Cardiac septum (tissue), 1 donor: ENCODE data around the gene BRAT1. TPM values are rescaled to one million over a fixed set of nuclear protein-coding genes. Genes with fewer than 3 reads are reported as not detected.
"Not testable (repeated sequence)": the region's sequence is repeated elsewhere in the genome, so short reads cannot be mapped to it uniquely, and the experiment has no call there.

ENCODE experiments used
- DNase-seq: peaks from one replicate; pipeline ENCODE4 v3.0.0-alpha.2; 2020; ENCODE audit warnings: low spot score
- intact Hi-C: fragments of 100-400 bp; cut with DNase I; formaldehyde crosslinking; loops from one replicate; pipeline ENCODE4 v1.14.0; 2022
- long read RNA-seq: library from polyadenylated mRNA; unstranded; transcript quantifications from one replicate; pipeline ENCODE4 v2.0.0, GENCODE V29; 2021
- total RNA-seq: library from RNA; stranded (reverse); fragmentation: NEBNext Ultra II Directional; extraction: Animal tissue kit (Norgen Biotek cat#: 25700); gene quantifications from one replicate; pipeline ENCODE4 v1.2.1, GENCODE V29; 2021
- donor health status: DM: no; HTN: no; CAD: no.

The BRAT1 gene
- 12.8 TPM for total RNA-seq
- long read RNA-seq, transcript BRAT1-201 (14 exons, 2,915 nt), result major isoform, 36 of 100 reads
- long read RNA-seq, partial matches to known transcripts, result 30 of 100 reads
- long read RNA-seq, other reads (novel, unspliced or antisense), result 34 of 100 reads

DNA sequence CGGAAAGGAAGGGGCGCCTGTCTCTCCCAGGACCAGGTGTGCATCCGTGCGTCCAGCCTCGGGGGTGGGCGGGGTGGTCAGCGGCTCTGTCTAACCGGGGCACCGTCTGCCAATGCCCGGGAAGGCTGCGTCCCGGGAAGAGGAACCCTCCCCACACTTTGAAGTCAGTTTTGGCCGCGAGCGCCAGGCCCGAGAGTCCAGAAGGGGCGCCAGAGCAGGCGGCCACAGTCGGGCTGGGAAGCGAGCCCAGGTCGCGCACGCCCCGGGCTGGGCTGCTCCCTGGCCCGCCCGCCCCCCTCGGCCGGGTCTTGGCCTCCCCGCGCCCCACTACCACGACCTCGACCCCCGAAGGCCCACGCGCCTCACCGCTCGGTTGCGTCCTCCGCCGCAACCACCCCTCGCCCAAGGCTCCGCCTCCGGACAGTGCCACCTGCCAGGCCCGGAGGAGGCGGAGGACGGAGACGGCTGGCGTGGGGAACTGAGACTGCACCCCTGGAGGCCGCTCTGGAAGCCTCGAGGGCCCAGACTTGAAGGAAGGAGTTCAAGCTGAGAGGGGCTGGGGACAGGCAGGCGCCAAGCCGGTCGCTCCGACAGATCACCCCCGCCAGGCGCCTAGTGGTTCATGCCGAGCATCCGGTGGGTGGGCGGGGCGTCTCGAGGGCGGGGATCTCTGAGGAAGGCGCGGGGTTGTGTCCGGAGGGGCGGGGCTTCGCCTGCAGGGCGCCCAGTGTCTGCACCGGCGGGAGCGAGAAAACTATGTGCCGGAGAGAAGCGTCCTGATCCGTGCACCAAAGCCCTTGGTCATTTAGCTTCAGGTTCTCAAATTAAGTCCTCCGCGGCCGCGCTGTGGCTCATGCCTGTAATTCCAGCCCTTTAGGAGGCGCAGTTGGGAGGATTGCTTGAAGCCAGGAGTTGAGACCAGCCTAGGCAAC, at the start of gene BRAT1:
Gene BRAT1 (minus strand): TSS at position 404 of the 932 bp plus-strand sequence. CDS start 1,093 bp downstream, outside the sequence.
- peak; percentile 99 for DNase-seq
- intact Hi-C loops, result loop anchor here (5.0 kb wide), 1 partner anchor 78 kb away; the partner anchor contains the start of gene GRIFIN

DNA sequence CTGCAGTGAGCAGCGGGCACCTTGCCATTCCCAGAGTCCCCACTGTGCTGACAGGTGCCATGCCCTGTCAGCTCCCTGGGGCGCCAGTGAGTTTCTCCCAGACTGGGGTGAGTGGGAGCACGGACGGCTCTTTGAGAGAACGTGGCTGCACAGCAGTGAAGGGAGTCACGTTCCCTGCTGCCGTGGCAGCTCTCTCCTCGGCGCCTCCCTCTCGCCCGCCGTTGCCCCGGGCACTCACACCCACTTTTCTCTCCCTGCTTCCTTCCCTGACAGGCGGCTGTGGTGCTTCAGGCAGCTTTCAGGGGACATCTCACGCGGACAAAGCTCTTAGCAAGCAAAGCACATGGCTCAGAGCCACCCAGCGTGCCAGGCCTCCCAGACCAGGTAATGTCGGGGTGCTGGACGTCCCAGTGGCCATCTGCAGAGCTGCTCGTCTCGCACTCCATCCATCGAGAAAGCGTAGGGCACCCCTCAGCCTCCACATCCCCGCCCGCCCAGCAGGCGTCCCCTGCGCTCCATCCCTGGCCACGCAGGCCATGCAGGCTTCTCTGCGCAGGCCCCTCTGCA, 49.4 kb upstream of the BRAT1 start:
- no peak for DNase-seq
- intact Hi-C loops, result loop anchor here (5.0 kb wide), 1 partner anchor 38 kb away; no protein-coding TSS in a partner anchor

- intact Hi-C loops, result no loop called here
- DNase-seq, result no peak
These were observed 48.0 kb upstream of the BRAT1 start for GRCh38 chr7:2603044-2603965.

- intact Hi-C loops, result no loop called here
- no peak for DNase-seq
These were observed 47.2 kb upstream of the BRAT1 start for GRCh38 chr7:2602406-2603043.

DNA sequence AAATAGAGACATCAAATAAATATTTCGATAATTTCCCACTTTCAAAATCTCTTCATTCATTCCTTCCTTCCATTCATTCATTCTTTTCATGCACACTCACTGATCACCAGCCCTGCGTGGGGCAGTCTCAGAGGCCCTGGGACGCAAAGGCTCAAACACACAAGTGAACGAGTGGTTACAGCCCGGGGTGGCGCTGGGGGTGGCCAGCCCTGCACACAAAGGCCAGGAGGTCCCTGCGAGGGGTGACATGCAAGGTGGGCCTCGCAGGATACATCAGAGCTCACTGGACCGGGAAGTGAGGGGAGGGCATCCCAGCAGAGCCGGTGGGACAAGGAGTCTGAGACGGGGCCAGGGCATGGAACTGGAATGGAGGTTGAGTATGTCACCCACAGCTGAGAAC, 46.6 kb upstream of the BRAT1 start:
- intact Hi-C loops, result no loop called here

DNA sequence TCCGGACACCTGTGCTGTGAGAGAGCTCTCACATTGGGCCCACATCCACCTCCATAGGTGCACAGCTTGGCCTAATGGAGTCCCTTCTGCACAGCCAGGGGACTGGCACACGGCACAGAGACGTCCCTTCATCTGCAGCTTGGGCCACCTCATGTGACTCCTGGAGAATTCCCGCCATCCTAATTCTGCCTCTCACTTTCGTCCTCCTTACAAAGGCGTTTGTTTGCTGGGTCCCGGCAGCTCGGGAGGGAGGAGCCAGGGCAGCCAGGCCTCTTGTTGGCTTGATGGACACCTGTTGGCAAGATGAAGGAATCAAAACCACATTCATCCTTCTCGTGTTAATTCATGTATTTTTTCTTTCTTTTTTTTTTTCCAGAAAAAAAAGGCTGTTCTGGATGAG, 45.7 kb upstream of the BRAT1 start:
- intact Hi-C loops, result no loop called here
- DNase-seq, result no peak

More for the DNA sequence above, 46.6 kb upstream of the BRAT1 start:
- DNase-seq, result no peak

DNA sequence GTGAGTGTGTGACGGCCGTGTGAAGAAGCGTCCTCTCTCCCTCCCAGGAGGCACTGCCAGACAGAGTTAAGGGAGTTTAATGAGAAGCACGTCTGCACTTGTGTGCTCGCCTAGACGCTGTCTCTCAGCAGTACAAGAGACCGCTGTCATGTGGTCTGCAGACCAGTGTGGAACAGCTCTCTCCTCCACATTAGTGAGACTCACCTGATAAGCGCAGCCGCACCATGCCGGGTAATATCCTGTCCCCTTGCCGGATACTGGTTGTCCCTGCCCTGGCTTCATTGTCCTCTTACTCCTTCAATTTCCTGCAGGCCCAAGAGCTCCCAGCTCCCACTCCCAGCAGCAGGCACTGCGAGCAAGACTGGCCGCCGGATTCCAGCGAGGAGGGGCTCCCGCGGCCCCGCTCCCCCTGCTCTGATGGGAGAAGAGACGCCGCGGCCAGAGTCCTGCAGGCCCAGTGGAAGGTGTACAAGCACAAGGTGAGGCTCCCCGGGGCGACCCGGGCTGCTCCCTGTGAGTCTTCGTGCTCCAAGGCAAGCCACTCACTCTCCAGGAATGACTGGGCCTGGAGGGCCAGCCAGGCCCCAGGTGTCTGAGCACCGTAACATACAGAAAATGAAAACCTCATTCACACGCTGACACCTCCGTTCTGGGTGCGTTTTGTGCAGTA, 43.0 kb upstream of the BRAT1 start:
- no peak for DNase-seq
- intact Hi-C loops, result no loop called here

GRCh38 chr7:2597273-2597640, 41.9 kb upstream of the BRAT1 start:
- DNase-seq, result no peak
- intact Hi-C loops, result no loop called here

DNA sequence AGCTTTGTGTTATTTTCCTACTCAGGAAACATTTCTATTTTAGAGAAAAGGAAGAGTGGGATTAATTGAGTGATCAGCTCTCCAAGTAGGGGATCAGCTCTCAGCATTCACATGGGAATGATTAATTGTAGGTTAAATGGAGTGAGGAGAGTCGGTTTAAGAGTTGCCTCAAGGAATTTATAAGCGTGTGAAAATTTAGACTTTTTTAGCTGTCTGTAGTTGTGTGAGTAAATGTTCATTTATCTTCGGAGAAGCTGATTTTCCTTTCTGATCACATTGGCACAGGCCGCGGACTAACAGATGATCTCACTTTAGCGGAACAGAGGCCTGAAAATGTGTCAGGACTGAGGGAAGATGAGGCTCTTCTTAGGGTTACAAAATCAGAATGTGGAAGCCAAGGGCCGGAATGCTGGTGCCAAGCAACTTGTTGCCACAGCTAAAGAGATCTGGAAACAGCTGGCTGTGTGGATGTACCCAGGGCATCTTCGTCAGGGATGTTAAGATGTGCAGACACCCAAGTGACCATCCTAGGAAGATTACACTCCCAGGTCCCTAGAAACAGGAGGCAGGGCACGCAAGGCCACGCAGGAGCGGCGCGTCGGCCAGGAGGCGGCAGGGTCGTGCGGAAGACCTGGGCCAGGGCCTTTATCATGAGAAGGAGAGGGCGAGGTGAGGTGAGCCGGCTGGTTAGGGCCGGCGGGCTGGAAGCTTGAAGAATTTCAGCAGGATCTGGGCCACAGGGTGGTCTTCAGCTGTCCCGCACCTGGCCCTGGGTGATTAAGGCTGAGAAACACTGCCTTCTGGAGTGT, 41.3 kb upstream of the BRAT1 start:
- intact Hi-C loops, result no loop called here

GRCh38 chr7:2595258-2595860, 40.0 kb upstream of the BRAT1 start:
- DNase-seq, result no peak
- intact Hi-C loops, result no loop called here

More for the DNA sequence above, 41.3 kb upstream of the BRAT1 start:
- DNase-seq, result no peak

DNA sequence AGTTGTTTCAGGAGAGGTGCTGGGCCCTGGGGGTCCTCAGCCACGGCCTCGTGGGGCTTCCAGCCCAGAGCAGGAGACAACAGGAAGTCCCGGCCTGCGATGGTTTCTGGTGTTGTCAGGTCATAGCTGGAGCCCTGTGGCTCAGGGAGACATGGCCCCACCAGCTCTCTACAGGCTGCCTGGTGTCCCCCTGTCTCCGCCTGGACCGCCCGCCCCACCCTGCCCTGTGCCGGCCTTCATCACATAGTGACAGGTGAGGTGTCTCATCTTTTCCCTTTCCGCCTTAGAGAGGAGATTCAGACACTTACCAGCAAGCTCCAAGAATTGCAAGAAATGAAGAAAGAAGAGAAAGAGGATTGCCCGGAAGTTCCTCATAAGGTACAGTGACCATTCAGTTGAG, 39.3 kb upstream of the BRAT1 start:
- intact Hi-C loops, result no loop called here
- DNase-seq, result no peak

DNA sequence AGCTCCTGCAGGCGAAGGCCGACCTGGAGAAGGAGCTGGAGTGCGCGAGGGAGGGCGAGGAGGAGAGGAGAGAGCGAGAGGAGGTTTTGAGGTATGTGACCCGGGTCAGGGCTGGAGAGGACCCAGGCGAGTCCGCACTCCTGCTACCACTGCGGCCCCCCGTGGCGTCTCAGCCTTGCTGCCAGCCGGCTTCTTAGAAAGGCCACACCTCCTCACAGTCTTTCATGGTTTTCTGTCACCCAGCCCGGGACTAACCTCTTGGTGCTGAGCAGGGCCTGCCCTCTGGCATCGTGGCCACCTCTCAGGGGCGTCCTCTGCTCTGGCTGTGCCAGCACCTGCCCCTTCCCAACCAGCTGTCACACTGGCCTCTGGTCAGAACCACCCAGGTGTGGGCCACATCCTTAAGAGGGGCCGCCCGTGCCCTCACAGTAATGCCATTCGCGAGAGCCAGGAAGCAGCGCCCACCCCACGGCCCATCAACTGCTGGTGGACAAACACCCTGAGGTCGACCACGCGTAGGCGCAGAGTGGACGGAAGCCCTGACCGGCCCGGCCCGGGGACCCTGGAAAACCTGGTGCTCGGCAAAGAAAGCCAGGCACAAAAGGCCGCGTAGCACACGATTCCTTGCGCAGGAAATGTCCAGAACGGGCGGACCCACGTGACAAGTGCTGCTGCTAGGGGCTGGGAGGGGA, 37.9 kb upstream of the BRAT1 start:
- intact Hi-C loops, result no loop called here
- no peak for DNase-seq

DNA sequence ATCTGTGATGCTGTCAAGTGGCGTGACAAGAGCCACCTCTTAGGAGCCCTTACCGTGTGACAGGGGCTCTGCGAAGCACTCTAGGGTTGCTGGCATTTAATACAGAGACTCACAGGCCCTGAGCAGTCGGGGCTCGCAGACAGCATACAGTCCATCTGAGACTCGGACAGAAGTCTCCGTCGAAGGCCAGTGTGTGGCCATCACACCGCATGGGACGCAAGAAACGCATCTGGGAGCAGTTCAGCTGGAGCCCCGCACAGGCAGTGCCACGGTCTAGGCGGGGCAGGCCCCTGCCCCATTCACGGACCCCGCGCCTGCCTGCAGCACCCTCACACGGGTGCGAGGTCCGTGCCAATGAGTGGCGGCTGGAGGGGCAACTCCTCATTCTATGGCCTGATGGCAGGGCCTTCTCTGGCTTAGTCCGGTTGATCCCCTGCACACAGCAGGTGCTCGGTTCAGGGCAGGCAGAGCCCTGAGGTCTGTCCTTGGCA, 37.1 kb upstream of the BRAT1 start:
- DNase-seq, result no peak

DNA sequence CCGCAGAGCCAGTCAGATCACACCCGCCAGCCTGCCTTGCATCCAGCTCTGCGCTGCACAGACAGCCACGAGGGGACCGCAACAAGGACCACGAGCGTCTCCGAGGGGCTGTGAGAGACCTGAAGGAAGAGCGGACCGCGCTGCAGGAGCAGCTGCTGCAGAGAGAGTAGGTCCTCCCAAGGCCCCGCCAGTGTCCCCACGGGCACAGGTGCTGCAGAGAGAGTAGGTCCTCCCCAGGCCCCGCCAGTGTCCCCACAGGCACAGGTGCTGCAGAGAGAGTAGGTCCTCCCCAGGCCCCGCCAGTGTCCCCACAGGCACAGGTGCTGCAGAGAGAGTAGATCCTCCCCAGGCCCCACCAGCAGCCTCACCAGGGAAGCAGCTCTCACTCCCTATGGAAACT, 34.6 kb upstream of the BRAT1 start:
- DNase-seq, intact Hi-C loops: not testable (repeated sequence)

More for the DNA sequence above, 37.1 kb upstream of the BRAT1 start:
- intact Hi-C loops, result no loop called here

DNA sequence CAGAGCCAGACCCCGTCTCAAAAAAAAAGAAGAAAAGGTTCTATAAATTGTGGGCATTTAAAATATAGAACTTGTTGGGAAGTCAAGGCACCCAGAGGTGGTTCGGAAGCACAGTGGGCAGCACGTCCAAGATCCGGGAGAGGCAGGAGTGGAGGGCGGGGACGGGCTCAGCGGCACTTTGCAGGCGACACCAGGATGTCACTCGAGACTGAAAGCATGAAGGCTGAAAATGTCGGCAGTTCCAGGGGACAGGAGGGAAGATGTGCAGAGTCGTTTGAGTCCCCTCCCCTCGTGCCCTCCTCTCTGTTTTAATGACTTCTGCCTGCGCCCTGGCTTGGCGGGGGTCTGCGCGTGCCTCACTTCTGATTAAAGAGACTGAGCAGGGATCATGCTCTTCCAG, 34.0 kb upstream of the BRAT1 start:
- no peak for DNase-seq
- intact Hi-C loops, result no loop called here

- intact Hi-C loops, result no loop called here
- DNase-seq, result no peak
These were observed 32.5 kb upstream of the BRAT1 start for GRCh38 chr7:2587778-2588177.

- intact Hi-C loops, result no loop called here
- DNase-seq, result no peak
These were observed 31.8 kb upstream of the BRAT1 start for GRCh38 chr7:2587134-2587533.
